OCI-LY3 (cell line): ENCODE measurements around the gene TPSG1.

Experiments
- H2AFZ ChIP-seq: fragments of 200-600, 300-600 bp; shearing (Covaris generic); 2 replicates; pipeline ENCODE4 v1.6.0; 2014; ENCODE audit warnings: antibody characterized with exemption, low read depth, low read length
- H3K27ac ChIP-seq: fragments of 200-600, 300-600 bp; sonication (generic); 2 replicates; pipeline ENCODE4 v1.5.1; 2014; ENCODE audit warnings: mild to moderate bottlenecking, low read length, moderate library complexity, mixed read lengths
- H3K27me3 ChIP-seq: fragments of 200-600, 300-600 bp; sonication (generic); 2 replicates; pipeline ENCODE4 v1.6.1; 2014; ENCODE audit warnings: low read depth, low read length, mixed read lengths
- H3K36me3 ChIP-seq: fragments of 200-600, 300-600 bp; sonication (generic); replicated peaks from 2 replicates; pipeline ENCODE3; 2014; ENCODE audit warnings: low read depth, low read length, mixed read lengths
- H3K4me1 ChIP-seq: fragments of 300-600, 200-600 bp; sonication (generic); 2 replicates; pipeline ENCODE4 v1.6.1; 2014; ENCODE audit warnings: low read length, mixed read lengths
- H3K4me2 ChIP-seq: fragments of 200-600, 300-600 bp; sonication (generic); 2 replicates; pipeline ENCODE4 v1.6.1; 2014; ENCODE audit warnings: low read length, mixed read lengths
- H3K4me3 ChIP-seq: fragments of 300-600, 200-600 bp; sonication (generic); 2 replicates; pipeline ENCODE4 v1.5.1; 2014; ENCODE audit warnings: antibody characterized with exemption, mild to moderate bottlenecking, low read length, moderate library complexity
- H3K79me2 ChIP-seq: fragments of 300-600, 200-600 bp; shearing (Covaris generic); 2 replicates; pipeline ENCODE4 v1.6.1; 2014; ENCODE audit warnings: mild to moderate bottlenecking, low read length, mixed read lengths
- H3K9ac ChIP-seq: fragments of 300-600, 200-600 bp; shearing (Covaris generic); 2 replicates; pipeline ENCODE4 v1.6.0; 2014; ENCODE audit warnings: mild to moderate bottlenecking, low read length, moderate library complexity
- H3K9me3 ChIP-seq: fragments of 200-600, 300-600 bp; shearing (Covaris generic); 2 replicates; pipeline ENCODE4 v1.6.1; 2014; ENCODE audit warnings: low read length, mixed read lengths; ENCODE audit not compliant: insufficient read depth
- H4K20me1 ChIP-seq: fragments of 200-600, 300-600 bp; sonication (generic); 2 replicates; pipeline ENCODE4 v1.6.1; 2016; ENCODE audit warnings: low read length, mixed read lengths; ENCODE audit not compliant: insufficient read depth
- EZH2phosphoT487 ChIP-seq: fragments of 200-600 bp; shearing (Covaris generic); IDR thresholded peaks from 2 replicates; pipeline ENCODE4 v1.6.1; 2018; ENCODE audit warnings: antibody characterized with exemption, mixed run types, low read depth
- TF ChIP-seq, protein P1 (sequence below): fragments of 200-600, 300-600 bp; sonication (generic); IDR thresholded peaks from 2 replicates; pipeline ENCODE4 v1.5.1; 2014; ENCODE audit warnings: antibody characterized with exemption, low read length, low read depth

The TPSG1 gene

DNA sequence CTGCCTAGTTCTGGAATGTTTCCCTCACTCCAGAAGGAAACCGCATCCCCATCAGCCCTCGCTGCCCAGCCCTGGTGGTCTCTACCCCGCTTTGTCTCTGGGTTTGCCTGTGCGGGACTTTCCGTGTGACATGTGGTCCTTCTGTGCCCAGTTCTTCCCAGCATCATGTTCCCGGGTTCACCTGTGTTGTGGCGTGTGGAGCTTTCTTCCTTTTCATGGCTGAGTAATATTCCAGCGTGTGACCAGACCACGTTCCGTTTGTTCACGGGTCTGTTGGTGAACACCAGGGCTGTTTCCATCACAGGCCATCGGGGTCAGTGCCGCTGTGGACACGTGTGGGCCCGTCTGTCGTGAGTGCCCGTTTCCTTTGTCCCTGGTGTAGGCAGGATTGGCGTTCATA lies 40.1 kb downstream of the TPSG1 start:
- Histone ChIP-seq H3K9me3 (no peaks in the 10 kb centered on the region), H3K4me2 (no peak overlapping the region), H3K79me2 (no peaks in the 10 kb centered on the region), H3K4me1 (no peaks in the 10 kb centered on the region), H3K36me3 (no peaks in the 10 kb centered on the region), H2AFZ (no peak overlapping the region), H3K27ac (no peak overlapping the region), H4K20me1 (0 out of 2 replicates have a peak, but pooled peaks cover 5% of the 10 kb centered on the region), H3K4me3 (no peak overlapping the region), H3K9ac (no peak overlapping the region), H3K27me3 (no peaks in the 10 kb centered on the region)
- no peak for TF ChIP-seq EZH2phosphoT487
- TF ChIP-seq, protein P1, sequence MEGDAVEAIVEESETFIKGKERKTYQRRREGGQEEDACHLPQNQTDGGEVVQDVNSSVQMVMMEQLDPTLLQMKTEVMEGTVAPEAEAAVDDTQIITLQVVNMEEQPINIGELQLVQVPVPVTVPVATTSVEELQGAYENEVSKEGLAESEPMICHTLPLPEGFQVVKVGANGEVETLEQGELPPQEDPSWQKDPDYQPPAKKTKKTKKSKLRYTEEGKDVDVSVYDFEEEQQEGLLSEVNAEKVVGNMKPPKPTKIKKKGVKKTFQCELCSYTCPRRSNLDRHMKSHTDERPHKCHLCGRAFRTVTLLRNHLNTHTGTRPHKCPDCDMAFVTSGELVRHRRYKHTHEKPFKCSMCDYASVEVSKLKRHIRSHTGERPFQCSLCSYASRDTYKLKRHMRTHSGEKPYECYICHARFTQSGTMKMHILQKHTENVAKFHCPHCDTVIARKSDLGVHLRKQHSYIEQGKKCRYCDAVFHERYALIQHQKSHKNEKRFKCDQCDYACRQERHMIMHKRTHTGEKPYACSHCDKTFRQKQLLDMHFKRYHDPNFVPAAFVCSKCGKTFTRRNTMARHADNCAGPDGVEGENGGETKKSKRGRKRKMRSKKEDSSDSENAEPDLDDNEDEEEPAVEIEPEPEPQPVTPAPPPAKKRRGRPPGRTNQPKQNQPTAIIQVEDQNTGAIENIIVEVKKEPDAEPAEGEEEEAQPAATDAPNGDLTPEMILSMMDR, result no peak

- H2AFZ ChIP-seq, result no peak overlapping the region
- TF ChIP-seq EZH2phosphoT487, result no peak
- TF ChIP-seq, protein P1, result no peak
- no peaks in the 10 kb centered on the region for H3K27me3 ChIP-seq
- H3K4me3 ChIP-seq, result no peak overlapping the region
- no peaks in the 10 kb centered on the region for H3K9me3 ChIP-seq
- no peaks in the 10 kb centered on the region for H3K79me2 ChIP-seq
- H4K20me1 ChIP-seq, result 0 out of 2 replicates have a peak, but pooled peaks cover 5% of the 10 kb centered on the region
- H3K4me1 ChIP-seq, result no peaks in the 10 kb centered on the region
- H3K36me3 ChIP-seq, result no peaks in the 10 kb centered on the region
- H3K4me2 ChIP-seq, result no peak overlapping the region
- no peak overlapping the region for H3K27ac ChIP-seq
- no peak overlapping the region for H3K9ac ChIP-seq
Measured at GRCh38 chr16:1184156-1184868, 40.8 kb downstream of the TPSG1 start.

DNA sequence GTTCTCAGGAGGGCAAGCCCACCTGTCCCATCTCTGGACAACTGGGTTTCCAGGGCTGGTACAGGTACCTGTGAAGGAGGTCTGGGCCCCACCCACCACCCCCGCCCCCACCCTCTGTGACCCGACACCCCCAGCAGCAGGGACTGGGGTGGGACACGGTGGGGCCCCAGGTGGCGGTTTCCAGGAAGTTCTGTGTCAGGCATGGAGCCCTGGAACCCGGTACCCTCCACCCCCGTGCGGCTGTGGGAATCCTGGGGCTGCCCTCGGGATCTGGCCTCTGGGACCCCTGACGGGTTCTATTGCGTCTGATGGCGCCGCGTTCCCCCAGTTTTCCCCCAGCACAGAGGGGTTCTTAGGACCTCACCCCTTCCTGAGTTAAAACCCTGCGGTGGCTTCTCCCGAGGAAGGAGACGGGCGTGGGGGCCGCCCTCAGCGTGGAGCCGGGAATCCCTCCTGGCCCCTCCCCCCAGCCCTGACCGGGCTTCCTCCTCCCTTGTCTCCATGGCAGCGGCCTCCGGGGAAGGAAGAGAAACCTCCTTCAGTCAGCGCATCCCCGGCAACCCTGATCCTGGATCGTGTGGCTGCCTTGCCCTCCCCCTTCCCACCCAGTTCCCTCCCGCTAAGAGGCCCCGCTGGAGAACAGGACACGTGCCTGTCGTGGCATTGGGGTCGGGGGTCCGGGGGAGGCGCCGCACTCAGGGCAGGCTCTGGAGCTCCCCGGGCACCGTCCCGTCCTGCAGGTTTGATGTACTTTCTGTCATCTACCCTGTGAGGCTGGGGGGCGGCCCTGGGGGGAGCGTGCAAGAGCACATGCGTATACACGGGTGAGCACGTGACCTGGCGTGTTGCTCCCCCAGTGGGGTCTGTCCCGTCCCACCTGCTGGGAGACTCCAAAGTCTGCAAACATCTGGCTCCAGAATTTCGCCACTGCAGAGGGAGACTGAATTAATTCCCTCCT lies 41.8 kb downstream of the TPSG1 start:
- Histone ChIP-seq H3K27ac (no peak overlapping the region), H3K9ac (no peak overlapping the region)

DNA sequence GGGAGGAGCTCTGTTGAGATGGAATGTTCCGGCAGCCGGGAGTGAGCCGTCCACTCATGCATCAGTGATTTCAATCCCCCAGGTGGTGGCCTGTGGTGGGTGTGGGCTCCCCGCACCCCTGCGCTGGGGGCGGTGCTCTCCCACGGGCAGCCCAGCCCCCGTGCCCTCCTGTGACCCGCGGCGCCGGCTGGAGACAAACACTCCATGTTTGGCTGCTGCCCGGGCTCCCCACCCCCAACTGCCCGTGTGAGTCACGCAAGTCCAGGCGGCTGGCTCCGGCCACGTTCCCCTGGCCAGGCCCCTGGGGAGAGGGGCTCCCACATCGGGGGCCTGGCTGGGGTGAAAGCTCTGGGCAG lies 42.8 kb downstream of the TPSG1 start:
- Histone ChIP-seq H3K9ac (no peak overlapping the region), H2AFZ (no peak overlapping the region), H3K27me3 (no peaks in the 10 kb centered on the region), H3K4me1 (no peaks in the 10 kb centered on the region), H3K79me2 (no peaks in the 10 kb centered on the region), H3K27ac (no peak overlapping the region), H3K9me3 (no peaks in the 10 kb centered on the region), H3K4me2 (no peak overlapping the region), H3K4me3 (no peak overlapping the region), H3K36me3 (no peaks in the 10 kb centered on the region), H4K20me1 (no peaks in the 10 kb centered on the region)
- TF ChIP-seq EZH2phosphoT487, result no peak
- TF ChIP-seq, protein P1, result no peak

More for the DNA sequence above, 41.8 kb downstream of the TPSG1 start:
- no peak overlapping the region for H2AFZ ChIP-seq
- TF ChIP-seq, protein P1, result no peak
- no peak for TF ChIP-seq EZH2phosphoT487
- no peak overlapping the region for H3K4me2 ChIP-seq
- no peaks in the 10 kb centered on the region for H3K79me2 ChIP-seq
- H3K4me3 ChIP-seq, result no peak overlapping the region
- H3K36me3 ChIP-seq, result no peaks in the 10 kb centered on the region
- H3K9me3 ChIP-seq, result no peaks in the 10 kb centered on the region
- no peaks in the 10 kb centered on the region for H4K20me1 ChIP-seq
- H3K27me3 ChIP-seq, result no peaks in the 10 kb centered on the region
- no peaks in the 10 kb centered on the region for H3K4me1 ChIP-seq
